GM21619 (cell line): ENCODE measurements around the gene C9orf50.
"Not testable (repeated sequence)": the region's sequence is repeated elsewhere in the genome, so short reads cannot be mapped to it uniquely, and the experiment has no call there.

Experiments
- ATAC-seq: cut with Tn5 transposase; IDR thresholded peaks from one replicate; pipeline ENCODE4 v1.9.1; 2021; ENCODE audit not compliant: unreplicated experiment

C9orf50 gene, protein sequence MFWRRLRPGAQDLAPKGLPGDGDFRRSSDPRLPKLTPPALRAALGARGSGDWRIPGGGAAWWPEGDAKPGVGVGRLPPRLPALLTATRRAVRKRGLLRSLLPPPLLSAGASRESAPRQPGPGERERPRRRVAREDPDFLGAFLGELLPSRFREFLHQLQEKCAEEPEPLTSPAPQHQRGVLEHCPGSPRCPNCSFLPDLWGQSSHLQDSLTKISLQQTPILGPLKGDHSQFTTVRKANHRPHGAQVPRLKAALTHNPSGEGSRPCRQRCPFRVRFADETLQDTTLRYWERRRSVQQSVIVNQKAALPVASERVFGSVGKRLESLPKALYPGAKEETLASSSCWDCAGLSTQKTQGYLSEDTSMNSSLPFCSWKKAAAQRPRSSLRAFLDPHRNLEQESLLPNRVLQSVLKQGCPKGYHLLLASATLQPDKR

DNA sequence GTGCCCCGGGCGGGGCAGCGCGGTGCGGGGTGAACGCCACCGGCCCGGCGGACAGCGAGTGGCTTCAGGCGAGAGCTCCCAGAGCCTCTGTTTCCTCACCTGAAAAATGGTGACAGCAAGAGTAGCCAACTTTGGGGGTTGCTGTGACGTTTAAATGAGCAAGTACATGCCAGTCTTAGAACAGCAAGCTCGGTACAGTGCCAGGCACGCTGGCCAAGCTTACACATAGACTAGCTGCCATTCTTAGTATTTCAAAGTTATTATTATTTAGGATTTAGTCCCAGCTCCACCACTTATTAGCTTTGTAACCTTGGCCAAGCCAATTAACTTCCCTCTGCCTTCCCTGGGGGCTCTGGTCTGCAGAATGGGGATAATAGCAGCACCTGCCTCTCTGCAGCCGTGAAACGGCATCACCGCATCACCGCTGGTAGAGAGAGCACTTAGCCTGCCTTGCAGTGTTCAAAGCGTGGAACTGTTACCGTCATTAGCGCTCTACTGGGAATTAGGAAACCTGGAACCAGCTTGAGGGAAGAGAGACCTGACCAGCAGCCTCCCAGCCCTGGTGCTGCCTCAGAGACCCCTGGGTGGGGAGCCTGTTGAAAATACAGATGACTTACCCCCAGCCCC is at the start of gene C9orf50:
C9orf50 (minus strand) TSS at position 433 of the 627 bp plus-strand sequence. CDS start 527 bp downstream, outside the sequence.
- no peak for ATAC-seq

DNA sequence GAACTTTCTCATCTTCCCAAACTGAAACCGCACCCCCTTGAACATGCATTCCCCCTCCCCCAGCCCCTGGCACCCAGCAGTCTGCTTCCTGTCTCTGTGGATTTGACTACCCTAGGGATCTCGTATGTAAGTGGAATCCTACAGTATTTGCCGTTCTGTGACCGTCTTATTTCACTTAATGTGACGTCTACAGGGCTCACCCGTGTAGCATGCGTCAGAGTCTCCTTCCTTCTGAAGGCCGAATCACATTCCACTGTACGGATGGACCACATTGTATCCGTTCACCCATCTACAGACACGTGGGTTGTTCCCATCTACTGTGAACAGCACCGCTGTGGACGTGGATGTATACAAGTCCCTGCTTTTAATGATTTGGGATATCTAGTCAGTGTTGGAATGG is 49.0 kb upstream of the C9orf50 start:
- ATAC-seq: no peak

DNA sequence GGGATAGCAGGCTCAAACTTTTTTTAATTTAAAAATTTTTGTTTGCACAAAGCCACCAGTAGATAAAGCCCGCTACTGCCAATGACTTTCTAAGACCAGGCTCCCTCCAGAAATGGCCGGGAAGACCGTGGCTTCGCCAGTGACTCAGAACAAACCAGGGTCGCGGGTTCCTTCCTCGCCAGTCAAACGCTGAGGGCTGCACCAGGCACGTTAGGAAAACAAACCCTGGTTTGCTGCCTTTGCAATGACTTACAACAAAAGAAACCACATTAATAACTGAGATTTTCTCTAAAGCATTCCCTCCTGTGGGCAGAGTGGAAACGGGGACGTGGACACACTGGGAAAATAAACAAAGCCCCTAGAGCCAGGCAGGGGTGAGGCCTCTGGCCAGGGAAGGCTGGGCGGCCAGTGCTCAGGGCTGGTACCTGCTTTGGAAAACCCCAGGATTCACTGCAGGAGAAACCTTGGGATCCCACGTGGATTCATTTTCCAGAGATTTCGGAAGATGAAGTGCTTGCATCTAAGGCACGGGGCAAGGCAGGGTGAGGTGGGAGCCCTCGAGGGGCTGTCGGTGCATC is 48.3 kb upstream of the C9orf50 start:
- ATAC-seq: no peak

DNA sequence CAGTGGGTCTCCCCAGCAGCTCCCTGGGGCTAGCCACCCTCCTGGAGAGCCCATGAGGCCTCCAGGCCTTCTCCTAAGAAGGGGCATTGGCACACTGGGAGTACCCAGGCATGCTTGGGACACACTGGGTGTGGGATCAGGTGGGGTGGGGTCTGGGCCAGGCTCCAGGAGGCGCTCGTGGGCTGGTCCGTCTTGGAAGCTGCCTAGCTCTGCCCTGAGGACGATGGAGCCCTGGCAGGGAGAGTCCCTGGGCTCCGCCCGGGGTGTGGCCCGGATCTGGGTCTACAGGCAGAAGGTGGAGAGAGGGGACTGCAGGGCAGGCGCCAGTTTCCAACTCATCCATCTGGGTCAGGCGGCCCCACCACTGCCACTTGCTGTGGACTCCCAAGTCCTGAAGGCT is 46.9 kb upstream of the C9orf50 start:
- ATAC-seq: no peak

DNA sequence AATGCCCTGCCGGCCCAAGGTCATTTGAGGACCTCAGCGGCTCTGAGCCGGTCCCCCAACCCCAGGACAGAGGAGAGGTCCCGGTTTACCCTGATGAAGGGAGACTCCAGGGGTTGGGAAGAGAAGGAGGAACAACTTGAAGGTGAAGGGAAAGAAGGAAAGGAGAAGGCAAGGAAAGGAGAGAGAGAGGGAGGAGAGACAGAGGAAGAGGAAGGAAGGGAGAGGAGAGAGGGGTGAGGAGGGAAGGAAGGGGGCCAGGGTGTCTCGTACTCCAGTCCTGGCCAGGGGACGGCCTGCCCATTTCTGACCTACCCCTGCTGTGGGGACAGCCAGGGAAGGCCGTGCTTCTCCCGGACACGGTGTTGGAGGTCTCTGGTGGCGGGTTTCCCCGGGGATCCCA is 46.5 kb upstream of the C9orf50 start:
- no peak for ATAC-seq

DNA sequence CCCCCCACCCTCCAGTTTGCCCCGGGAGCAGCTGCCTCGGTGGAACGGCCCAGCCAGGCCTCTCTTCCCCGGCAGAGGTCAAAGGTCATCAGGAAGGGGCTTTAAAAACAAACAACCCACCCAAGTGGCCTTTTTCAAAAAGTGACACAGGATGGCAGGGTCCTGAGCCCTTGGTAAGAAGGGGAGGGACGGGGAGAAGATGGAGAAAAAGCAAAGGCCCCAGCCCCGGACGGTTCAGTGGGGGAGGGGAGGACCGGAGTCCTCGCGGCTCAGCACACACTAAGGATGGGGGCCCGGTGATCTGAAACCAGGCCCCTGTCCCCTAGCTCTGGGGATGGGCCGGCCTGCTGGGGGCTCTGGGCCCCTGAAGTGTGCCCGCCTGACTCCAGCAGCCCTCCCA is 45.7 kb upstream of the C9orf50 start:
- ATAC-seq: no peak

DNA sequence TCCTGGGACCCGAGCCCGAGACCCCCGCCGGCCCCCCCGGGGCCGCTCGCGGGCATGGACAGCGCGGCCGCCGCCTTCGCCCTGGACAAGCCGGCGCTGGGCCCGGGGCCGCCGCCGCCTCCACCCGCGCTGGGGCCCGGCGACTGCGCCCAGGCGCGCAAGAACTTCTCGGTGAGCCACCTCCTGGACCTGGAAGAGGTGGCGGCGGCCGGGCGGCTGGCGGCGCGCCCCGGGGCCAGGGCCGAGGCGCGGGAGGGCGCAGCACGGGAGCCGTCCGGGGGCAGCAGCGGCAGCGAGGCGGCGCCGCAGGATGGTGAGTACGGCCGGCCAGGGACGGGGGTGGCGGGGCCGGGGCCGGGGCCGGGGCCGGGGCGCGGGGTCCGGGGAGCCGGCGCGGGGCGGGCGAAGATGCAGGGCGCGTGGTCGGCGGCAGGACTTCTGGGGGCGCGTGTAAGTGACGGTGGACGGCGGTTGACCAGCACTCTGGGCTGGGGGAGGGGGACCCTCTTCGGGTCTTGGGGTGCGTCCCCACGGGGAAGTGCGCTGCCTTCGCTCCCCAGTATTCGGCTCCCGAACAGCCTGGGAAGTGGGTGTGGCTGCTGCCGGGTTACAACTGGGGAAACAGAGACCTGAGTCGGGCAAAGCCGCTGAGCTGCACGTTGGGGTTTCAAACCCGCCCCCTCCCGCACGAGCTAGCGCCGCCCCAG is 45.1 kb upstream of the C9orf50 start:
- ATAC-seq: no peak

DNA sequence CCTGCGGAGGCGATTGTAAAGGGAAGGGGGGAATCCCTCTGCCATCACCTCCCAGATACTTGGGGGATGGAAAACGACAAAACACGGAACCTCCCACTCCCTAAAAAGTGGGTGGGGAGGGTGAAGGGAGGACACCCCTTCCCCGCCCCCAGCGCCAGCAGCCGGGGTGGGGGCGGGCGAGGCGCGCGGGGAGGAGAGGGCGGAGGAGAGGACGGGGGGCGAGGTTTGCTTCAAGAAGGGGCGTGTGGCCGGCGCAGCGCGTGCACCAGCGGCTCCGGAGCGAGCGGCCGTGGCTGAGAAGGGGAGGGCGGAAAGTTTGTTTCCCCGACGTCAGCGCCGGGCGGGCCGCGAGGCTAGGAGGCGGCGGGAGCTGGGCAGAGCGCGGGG is 44.5 kb upstream of the C9orf50 start, which contains the start of gene PRRX2:
PRRX2 (plus strand) TSS at position 259 of the 387 bp plus-strand sequence. CDS start 221 bp downstream, outside the sequence.
- ATAC-seq: no peak

DNA sequence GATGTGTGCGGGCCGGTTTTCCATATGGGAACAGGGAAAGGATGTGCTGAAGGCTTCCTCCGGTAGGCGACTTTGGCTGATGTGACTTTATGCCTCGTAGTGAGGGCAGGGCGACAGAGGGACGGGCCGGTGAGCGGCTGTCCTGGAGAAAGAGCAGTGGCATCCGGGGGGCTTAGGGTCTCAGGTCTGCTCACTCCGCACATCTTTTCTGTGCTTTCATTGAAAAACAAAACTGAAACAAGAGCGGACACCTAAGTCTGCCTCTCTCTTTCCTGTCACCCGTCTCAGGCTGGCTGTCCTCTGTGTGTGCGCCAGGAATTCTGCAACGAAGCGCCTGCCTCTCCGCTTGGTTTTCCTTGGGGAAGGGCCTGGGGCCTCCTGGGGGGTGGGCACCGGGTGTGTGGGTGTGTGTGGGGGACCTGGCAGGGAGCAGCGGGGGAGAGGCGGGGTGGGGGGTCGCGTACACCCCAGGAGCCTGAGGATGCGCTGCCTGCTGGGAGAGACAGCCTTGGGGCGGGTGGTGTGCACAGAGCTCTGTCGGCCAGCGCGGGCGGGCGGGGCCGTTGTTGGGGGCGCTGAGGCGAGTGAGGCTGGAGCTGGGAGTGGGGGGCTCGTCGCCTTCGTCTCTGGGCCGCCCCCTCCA is 44.0 kb upstream of the C9orf50 start:
- ATAC-seq: no peak

DNA sequence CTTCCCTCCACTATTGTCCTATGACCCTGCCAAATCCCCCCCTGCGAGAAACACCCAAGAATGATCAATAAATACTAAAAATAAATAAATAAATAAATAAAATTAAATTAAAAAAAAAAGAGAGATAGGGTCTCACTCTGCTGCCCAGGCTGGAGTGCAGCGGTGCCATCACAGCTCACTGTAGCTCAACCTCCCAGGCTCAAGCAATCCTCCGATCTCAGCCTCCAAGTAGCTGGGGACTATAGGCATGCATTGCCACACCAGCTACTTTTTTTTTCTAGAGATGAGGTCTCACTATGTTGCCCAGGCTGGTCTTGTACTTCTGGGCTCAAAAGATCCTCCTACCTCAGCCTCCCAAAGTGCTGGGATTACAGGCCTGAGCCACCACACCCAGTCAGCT is 41.3 kb upstream of the C9orf50 start:
- not testable (repeated sequence) for ATAC-seq

DNA sequence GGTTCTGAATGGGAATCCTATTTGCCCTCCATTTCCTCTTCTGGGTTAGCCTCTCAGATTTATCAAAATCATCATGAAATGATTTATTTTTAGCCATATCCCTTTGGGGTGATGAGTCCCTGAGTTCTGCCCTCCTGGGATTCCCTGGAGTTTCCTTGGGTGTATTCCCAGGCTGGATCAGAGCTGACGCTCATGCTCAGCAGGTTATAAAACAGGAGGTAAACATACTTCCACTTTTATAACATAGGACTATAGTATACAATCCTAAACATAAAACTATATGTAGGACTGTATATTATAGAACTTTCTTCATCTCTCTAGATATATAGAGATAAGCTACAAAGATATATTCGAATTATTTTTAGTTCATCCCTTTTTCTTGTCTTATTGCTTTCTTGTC is 40.1 kb upstream of the C9orf50 start:
- no peak for ATAC-seq

DNA sequence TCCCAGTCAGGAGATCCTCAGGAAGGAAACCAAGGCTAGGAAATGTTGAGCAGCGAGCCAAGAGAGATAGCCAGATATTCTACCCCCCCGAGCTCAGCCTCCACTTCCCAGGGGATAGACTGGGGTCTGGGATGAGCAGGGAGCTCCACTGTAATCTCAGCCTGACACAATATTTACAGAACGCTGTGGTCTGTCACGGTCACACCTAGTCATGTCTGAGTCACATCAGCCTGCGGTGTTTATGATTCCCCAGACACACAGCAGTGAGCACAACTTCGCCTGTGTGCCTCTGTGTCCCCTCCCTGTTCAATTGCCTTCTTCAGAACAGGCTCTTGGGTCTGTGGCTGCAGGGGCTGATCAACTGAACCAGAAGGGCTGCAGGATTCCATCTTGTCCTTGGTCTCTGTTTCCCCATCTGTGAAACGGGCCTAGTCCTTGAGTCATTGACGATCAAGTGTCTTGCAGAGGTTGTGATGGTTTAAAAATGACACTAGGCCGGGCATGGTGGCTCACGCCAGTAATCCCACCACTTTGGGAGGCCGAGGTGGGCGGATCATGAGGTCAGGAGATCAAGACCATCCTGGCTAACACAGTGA is 36.0 kb upstream of the C9orf50 start:
- no peak for ATAC-seq

DNA sequence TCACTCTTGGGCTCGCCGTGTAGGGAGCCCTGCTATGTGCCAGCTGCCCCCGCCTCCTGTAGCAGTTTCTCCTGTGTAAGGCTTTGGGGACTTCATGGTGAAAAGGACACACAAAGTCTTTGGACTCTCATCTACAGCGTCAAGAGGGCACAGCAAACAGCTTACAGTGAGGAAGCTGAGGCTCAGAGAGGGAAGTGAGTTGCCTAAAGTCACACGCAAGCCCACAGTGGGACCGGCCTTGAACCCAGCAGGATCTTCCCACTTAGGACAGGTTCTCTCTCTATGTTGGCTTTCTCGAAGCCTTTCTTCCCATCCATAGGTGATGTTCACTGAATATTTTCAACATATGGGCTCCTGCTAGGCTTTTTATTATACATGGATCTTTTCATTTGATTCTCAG is 34.8 kb upstream of the C9orf50 start:
- no peak for ATAC-seq

DNA sequence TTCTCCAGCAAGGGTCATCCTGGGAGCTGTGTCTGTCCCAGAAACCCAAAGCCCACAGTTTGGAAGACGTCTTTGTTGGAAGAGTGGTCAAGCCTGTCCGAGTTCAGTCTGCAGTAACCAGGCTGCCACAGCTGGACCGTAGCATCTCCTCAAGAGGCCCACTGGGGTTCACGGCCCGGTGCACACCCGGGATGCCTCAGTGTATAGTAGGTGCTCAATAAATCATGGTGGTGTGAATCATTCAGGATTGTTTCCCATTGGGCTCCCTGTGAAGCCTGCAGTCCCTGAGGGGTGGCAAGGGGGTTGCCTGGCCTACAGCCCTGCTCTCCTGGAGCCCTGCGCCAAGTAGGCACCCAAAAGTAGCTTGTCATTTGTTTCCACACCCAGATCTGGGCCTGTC is 34.3 kb upstream of the C9orf50 start:
- no peak for ATAC-seq

DNA sequence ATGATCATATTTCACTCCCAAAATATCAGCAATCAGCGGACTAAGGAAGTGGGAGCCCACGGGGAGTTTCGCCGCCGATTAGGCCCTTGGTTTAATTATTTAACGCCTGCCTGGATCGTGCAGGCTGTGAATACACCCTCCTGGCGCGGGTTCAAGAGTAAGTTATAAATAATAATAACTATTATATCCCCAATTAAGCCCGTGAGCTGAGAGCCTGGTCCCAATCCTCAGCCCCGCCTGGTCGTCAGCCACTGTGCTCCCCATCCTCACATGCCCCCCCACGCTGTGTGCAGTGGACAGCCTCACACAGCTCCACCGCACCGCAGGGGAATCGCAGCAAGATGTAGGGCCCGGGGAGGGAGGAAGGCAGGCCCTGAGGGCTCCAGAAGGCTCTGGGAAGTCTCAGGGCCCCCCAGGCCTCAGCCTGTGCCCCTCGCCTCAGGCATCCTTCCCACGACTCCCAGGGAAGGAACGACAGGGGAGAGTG is 33.7 kb upstream of the C9orf50 start:
- ATAC-seq: no peak

DNA sequence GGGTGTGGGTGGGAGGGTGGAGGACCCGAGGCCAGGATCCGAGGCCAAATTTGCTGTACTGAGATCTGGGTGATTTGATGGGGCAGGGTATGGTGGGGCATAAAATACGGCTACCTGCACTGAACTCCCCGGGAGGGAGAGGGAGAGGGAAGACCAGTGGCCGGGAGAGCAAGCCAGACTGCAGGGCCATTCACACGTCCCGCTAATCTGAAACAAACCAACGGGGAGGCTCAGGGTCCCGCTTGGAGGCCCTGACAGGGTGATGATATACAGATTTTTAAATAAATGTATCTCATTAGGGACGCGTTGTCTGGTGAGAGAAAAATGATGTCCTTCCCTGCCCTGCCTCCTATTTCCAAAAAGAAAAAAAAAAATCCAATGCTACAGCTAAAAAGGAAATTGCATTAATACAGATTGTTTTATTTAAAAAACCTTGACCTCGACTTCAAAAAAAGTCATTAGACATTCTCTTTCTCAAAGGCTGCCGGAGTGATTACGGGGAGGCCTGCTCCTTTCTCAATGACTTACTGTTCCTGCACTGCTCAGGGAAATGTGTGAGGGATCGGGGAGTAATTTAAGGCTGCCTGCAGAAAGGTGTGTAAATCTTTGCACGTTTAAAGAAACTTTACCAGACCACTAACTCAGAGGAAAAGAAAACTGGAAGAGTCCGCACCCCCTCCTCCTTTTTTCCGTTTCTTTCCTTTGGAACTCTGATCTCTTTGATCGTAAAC is 33.1 kb upstream of the C9orf50 start:
- no peak for ATAC-seq

DNA sequence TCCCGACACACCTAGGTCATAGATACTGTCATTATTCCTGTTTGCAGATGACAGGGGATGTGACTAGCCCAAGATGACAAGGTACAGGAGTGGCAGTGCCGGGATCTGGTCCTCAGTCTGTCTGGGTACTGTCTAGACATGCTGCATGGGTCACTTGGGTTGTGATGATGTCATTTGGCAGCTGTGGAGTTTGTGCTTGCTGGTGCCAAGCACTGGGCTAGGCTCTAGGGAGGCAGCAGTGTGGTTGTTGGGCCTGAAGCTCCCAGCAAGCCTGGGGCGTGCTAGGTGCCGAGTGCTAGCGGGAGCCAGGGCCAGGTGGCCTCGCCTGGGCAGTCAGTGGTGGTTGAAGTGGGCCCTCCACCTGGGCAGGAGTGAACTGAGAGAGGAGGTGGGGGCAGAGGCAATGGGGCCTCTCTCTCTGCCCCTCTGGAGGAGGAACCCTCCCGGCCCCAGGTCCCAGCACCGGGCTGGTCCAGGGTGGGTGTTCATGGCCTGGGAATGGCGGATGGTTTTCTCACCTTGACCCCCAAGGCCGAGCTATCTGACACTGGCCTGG is 29.9 kb upstream of the C9orf50 start:
- no peak for ATAC-seq

DNA sequence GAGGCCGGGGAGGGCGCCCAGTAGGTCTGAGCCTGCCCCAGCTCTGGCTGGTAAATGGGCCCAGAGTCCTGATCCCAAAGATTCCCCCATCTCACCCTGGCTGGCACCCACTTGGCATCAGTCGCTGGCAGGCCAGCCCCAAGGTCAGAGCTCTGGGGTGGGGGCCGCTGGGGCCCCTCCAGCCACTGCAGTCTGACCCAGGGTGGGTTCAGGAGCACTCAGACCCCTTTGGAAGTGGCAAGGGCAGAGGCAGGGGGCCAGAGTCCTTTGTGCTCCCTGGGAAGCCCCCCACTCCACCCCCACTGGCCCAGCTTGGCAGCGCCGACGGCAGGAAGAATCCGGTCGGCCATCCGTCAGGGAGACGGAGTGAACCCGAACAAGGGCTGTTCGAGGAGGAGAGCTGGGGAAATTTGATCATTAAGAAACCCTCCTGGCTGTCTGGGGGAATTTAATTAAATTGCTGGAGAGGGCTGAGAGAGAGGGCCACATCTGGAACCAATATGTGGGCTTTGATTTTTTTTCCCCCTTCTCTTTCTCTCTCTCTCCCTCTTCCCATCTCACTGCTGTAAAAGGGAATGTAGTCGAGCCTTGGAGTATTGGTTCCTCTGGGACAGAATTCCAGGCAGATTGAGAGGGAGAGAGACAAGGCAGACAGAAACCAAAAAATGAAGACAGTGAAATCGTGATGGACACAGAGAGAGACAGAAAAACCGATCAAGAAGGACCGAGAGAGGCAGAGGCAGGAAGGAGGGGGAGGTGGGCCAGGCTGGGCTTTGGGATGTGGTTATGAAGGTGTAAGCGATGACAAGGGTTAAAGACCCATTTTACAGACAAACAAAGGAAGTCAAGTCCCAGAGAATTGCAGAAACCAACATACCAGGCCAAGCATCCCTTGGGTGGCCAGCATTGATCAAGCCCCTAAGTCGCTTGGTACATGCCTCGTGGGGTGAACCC is 29.1 kb upstream of the C9orf50 start:
- ATAC-seq: no peak
